Adipocyte (in vitro differentiated cells): ENCODE measurements around the gene SIMC1.
A peak's percentile ranks its signal among the peaks of the same experiment; 100 is the strongest.
"Not testable (repeated sequence)": the region's sequence is repeated elsewhere in the genome, so short reads cannot be mapped to it uniquely, and the experiment has no call there.

Experiments
- DNase-seq: peaks from one replicate; pipeline ENCODE4 v3.0.0-alpha.2; 2015; ENCODE audit warnings: low read depth
- H3K27me3 ChIP-seq: replicated peaks from 2 replicates; pipeline ENCODE4 v1.7.0; 2013; ENCODE audit warnings: mild to moderate bottlenecking, low read length, moderate library complexity; ENCODE audit not compliant: control insufficient read depth, insufficient read depth
- H3K36me3 ChIP-seq: 2 replicates; pipeline ENCODE4 v1.7.0; 2013; ENCODE audit warnings: low read length, mild to moderate bottlenecking, moderate library complexity; ENCODE audit not compliant: control insufficient read depth, insufficient read depth, severe bottlenecking
- H3K4me1 ChIP-seq: 2 replicates; pipeline ENCODE4 v1.7.0; 2013; ENCODE audit warnings: mild to moderate bottlenecking, low read length, moderate library complexity; ENCODE audit not compliant: control insufficient read depth, insufficient read depth
- H3K4me3 ChIP-seq: 2 replicates; pipeline ENCODE4 v1.7.0; 2013; ENCODE audit warnings: mild to moderate bottlenecking, low read length, moderate library complexity
- H3K9ac ChIP-seq: 2 replicates; pipeline ENCODE4 v1.7.0; 2013; ENCODE audit warnings: mild to moderate bottlenecking, low read length, moderate library complexity
- H3K9me3 ChIP-seq: 2 replicates; pipeline ENCODE4 v1.7.0; 2013; ENCODE audit warnings: mild to moderate bottlenecking, low read length, moderate library complexity; ENCODE audit not compliant: control insufficient read depth

SIMC1 gene

DNA sequence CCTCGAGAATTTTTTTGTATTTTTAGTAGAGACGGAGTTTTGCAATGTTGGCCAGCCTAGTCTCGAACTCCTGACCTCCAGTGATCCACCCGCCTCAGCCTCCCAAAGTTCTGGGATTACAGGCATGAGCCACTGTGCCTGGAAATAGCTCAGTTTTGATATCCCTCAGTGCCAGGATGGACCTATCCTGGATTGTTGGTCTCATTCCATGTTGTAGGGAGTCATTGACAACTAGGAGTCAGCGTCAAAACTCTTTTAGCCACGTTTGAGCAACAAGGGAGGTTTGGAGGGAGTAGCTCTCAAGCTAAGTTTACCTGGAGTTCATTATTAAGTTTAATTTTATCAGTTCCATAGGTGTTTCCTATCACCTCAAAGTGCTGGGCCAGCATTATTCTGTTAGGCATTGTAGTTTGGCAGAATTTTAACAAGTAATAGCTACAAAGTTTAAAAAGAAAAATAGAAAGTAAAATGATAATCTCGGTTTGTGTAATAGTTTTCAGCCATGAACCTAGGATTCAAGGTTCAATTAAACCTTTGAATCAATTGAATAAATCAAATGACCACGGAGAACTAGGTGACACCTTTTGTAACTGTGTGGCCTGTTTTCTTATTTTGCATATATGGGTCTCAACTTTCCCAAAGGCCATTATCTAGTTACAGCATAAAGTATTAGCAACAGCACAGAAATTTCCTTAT is 15.3 kb downstream of the SIMC1 start:
- not testable (repeated sequence) for H3K4me3 ChIP-seq, H3K36me3 ChIP-seq, H3K9me3 ChIP-seq, H3K4me1 ChIP-seq, DNase-seq, H3K9ac ChIP-seq, H3K27me3 ChIP-seq

DNA sequence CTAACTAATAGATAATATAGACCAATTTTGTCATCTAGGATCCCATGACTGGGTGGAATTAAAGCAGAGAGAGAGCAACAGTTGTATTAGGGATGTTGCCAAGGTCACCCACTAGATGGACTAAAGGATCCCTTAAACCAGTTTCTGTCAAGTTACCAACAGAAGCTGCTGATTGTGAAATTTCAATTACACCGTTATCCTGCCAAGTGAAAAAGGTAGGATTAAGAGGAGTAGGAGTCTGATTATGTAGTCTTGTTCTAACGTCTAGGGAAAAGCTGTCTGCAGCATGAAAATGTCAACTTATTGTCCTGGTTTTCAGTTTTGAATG is 15.8 kb downstream of the SIMC1 start:
- not testable (repeated sequence) for H3K4me3 ChIP-seq, DNase-seq, H3K36me3 ChIP-seq, H3K4me1 ChIP-seq, H3K27me3 ChIP-seq, H3K9ac ChIP-seq, H3K9me3 ChIP-seq

DNA sequence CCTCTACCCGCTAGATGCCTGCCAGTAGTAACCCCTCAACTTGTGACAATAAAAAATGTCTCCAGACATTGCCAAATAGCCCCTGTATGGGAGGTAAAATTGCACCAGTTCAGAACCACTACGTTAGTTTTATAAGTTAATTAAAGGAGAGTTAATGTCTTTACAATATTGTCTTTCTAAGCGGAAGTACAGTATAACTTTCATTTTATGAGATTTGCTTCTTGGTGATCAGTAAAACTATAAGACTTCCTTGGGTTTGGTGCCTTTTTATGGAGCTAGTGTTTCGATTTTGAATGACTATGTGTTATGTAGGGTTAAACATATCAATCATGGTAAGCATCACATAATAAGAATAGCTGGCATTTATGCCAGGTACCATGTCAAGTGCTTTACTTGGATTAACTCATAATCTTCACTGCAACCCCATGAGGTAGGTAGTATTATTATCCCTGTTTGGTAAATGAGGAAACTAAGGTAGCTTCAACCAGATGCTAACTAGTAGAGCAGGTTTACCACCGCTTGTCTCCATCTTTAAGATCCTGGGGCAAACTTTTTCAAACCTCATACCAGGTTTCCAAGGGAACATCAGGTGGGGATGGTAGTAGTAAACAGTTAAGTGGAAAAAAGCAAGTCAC is 19.8 kb downstream of the SIMC1 start:
- not testable (repeated sequence) for H3K4me1 ChIP-seq, H3K27me3 ChIP-seq, H3K4me3 ChIP-seq, H3K9ac ChIP-seq, H3K36me3 ChIP-seq, DNase-seq, H3K9me3 ChIP-seq

DNA sequence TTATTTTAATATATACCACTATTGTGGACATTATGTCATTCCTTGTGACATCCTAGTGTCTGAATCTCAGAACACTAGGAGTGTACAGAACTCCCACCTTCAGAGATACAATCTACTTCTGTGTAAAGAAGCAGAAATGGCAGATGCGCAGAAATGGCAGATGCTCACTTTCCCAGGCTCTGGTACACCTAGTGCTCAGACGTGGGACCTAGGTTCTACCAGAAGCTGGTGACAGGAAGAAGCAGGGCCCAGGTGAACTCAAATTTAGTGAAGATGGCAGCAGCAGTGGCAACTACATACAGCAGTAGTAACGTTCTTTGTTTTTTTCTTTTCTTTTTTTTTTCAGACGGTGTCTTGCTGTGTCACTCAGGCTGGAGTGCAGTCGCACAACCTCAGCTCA is 22.5 kb downstream of the SIMC1 start:
- DNase-seq, H3K9me3 ChIP-seq, H3K36me3 ChIP-seq, H3K27me3 ChIP-seq, H3K4me3 ChIP-seq, H3K4me1 ChIP-seq, H3K9ac ChIP-seq: not testable (repeated sequence)

DNA sequence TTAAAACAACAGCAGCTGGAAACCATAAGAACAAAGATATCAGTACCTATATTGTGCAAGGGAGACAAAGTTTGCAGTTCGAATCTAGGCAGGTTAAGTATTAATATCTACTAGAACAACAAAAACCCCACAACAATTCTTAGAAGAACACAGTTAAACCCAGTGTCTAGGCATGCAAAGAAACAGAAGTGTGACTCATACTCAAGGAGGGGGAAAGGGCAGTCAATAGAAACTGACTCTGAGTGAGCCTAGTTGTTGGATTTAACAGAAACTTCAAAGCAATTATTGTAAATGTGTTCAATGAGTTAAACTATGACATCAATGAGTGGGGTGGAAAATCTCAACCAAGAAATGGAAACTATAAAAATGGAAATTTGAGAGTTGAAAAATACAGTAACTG is 28.2 kb downstream of the SIMC1 start:
- not testable (repeated sequence) for H3K9ac ChIP-seq, H3K9me3 ChIP-seq, H3K4me1 ChIP-seq, DNase-seq, H3K36me3 ChIP-seq, H3K27me3 ChIP-seq, H3K4me3 ChIP-seq

DNA sequence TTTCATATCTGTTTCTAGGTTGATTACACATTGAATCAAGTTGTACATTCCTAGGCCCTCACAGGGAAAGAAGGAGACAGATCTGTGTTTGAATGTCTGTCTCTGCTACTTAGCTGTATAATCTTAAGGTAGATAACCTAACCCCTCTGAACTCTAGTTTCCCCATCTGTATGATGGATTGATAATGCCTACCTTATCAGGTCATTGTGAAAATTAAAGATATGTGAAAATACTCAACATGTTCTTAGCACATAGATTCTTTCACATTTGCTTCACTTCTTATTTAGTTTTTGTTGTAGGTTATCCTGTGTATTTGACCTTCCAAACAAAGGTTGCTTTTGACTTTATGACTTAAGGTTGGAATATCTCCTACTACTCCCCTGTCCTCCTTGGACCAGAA is 50.8 kb downstream of the SIMC1 start:
- H3K4me1 ChIP-seq, DNase-seq, H3K9me3 ChIP-seq, H3K4me3 ChIP-seq, H3K36me3 ChIP-seq, H3K27me3 ChIP-seq, H3K9ac ChIP-seq: not testable (repeated sequence)

DNA sequence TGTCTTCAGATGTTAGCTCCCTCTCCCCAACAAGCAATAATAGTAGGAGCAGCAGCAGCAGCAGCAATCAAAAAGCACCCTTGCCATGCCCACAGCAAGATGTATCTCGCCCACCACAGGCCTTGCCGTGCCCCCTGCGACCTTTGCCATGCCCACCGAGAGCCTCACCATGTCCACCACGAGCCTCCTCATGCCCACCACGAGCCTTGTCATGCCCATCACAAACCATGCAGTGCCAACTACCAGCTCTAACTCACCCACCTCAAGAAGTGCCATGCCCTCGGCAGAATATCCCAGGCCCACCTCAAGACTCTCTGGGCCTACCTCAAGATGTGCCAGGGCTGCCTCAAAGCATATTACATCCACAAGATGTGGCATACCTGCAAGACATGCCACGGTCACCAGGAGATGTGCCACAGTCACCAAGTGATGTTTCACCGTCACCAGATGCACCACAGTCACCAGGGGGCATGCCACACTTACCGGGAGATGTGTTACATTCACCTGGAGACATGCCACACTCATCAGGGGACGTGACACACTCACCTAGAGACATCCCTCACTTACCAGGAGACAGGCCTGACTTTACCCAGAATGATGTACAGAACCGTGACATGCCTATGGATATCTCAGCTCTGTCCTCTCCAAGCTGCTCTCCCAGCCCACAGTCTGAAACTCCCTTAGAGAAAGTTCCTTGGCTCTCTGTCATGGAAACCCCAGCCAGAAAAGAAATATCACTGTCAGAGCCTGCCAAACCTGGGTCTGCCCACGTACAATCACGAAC is 52.0 kb downstream of the SIMC1 start:
- not testable (repeated sequence) for H3K9me3 ChIP-seq, H3K4me3 ChIP-seq, H3K9ac ChIP-seq, DNase-seq, H3K4me1 ChIP-seq, H3K36me3 ChIP-seq, H3K27me3 ChIP-seq

DNA sequence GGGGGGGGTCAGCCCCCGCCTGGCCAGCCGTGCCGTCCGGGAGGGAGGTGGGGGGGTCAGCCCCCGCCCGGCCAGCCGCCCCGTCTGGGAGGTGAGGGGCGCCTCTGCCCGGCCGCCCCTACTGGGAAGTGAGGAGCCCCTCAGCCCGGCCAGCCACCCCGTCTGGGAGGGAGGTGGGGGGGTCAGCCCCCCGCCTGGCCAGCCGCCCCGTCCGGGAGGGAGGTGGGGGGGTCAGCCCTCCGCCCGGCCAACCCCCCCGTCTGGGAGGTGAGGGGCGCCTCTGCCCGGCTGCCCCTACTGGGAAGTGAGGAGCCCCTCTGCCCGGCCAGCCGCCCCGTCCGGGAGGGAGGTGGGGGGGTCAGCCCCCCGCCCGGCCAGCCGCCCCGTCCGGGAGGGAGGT is 67.1 kb downstream of the SIMC1 start:
- DNase-seq, H3K4me1 ChIP-seq, H3K36me3 ChIP-seq, H3K9ac ChIP-seq, H3K4me3 ChIP-seq, H3K9me3 ChIP-seq, H3K27me3 ChIP-seq: not testable (repeated sequence)

DNA sequence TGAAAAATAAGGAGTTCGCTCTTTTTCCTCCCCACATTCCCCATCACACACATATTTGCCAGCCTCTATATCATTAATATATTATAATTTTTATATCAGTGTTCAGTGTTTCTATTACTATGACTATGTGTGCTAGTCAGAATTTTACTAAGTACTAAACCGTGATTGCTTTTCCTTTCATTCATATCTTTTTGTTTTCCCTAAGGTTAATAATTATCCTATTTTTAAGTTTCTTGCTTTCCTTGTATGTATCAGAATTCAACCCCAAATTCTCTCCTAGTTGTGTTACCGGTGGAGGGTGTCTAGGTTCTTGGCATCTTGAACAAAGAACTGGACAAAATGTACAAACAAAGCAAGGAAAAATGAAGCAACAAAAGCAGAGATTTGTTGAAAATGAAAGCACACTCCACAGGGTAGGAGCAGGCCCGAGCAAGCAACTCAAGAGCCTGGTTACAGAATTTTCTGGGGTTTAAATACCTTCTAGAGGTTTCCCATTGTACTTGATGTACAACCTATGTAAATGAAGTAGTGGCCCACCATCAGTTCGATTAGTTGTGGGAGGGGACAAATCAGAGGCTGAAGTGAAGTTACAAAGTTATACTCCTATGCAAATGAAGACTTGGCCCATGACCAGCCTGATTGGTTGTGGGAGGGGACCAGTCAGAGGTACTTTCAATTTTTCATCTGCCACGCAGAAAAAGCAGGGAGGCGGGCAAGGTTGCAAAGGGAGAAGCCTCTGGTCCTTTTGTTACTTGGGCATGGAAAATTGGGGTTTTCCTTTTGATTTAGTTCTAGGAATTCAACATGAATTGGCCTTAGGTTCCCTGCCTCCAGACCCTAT is 79.5 kb downstream of the SIMC1 start:
- Histone ChIP-seq H3K27me3 (no peaks in the 10 kb centered on the region), H3K4me3 (no peak overlapping the region), H3K9ac (no peak overlapping the region), H3K9me3 (no peaks in the 10 kb centered on the region), H3K4me1 (no peaks in the 10 kb centered on the region), H3K36me3 (peaks cover 26% of the 10 kb centered on the region)
- DNase-seq: no peak

DNA sequence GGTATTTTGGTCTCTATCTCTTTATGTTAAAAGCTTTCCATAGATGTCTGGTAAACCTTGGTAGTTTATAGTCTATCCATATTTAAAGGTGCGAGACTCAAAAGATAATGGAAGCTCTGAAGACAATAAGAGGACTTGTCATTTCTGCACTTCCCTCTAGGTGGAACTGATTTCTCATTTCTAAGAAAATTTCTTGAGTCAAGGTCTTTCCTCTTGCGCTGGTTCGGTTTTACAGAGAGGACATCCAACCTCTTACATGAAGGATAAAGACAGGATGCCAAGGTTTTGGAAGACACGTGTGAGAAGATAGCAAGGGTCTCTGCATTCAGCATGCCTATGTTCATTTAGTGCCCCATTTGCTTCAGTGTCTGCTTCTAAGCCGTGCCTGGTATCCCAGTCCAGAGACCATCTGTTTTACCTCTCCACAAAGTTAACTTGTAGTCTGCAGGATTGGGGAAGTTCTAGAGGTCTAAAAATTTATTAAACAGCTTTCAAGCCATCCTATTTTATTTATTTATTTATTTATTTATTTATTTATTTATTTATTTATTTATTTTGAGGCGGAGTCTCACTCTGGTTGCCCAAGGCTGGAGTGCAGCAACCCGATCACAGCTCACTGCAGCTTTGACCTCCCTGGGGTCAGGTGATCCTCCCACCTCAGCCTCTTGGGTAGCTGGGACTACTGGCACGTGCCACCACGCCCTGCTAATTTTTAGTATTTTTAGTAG is 81.8 kb downstream of the SIMC1 start:
- DNase-seq: peak; percentile 3
- peaks cover 29% of the 10 kb centered on the region for H3K36me3 ChIP-seq
- H3K9ac ChIP-seq: no peak overlapping the region

DNA sequence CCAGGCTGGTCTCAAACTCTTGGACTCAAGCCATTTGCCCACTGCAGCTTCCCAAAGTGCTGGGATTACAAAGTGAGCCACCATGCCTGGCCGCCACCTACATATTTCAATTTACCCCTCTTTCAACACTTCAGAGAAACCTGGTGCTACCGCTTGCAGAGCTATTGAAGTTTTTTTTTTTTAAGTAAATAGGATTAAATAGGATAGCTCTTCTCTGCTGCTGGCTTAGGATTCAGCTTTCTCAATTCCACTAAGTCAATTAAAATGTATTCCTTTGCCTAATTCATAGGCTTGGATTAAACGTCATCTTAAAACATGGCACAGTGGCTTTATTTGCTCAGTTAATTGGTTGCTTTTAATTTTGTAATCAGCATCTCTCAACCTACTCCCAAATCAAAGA is 82.4 kb downstream of the SIMC1 start:
- Histone ChIP-seq H3K9me3 (no peaks in the 10 kb centered on the region), H3K4me1 (no peaks in the 10 kb centered on the region), H3K4me3 (no peak overlapping the region), H3K27me3 (no peaks in the 10 kb centered on the region), H3K36me3 (peaks cover 23% of the 10 kb centered on the region), H3K9ac (no peak overlapping the region)
- no peak for DNase-seq

More for the DNA sequence above, 81.8 kb downstream of the SIMC1 start:
- H3K9me3 ChIP-seq: no peaks in the 10 kb centered on the region
- no peaks in the 10 kb centered on the region for H3K27me3 ChIP-seq
- H3K4me3 ChIP-seq: no peak overlapping the region
- H3K4me1 ChIP-seq: no peaks in the 10 kb centered on the region
